NOMO-1 treated with DMSO at 0.1 percent for 48 hours (cell line): ENCODE measurements around the gene BSND.

ENCODE experiments used
- DNase-seq: peaks from one replicate; lab custom pipeline; 2025; ENCODE audit not compliant: unreplicated experiment; lab: John Stamatoyannopoulos, UW

BSND gene

DNA sequence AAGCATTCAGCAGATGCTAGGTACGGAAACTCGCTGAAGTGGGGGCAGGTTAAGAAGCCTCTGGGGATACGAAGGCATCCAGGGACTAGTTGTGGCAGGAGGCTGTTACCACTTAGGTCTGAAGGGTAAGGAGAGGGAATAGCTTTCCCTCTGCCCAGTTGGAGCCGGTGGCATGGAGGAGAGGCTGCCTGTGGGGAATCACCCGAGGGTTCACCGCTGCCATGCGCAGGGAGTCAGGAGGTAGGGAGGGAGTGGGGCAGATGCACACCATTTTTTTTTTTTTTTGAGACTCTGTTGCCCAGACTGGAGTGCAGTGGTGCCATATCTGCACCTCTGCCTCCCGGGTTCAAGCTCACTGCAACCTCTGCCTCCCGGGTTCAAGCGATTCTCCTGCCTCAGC lies 46.7 kb downstream of the BSND start:
- no peak for DNase-seq

DNA sequence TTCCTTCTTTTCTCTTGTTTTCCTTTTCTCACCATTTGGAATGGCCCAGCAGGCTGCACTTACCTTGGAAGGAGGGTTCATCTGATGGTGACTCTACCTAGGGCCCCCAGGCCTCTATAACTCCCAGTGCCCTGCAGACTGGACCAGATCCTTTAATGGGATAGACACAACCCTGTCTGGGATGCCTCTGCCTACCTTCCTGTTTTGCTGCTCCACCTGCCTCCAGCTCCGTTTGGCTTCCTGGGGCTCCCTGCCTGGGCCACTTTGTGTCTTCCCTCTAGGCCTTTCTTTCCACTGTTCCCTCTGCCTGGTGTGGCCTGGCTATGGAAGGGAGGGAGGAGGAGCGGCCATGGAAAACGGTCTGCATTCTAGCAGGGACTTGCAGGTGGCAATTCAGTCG lies 48.1 kb downstream of the BSND start:
- DNase-seq = no peak

DNA sequence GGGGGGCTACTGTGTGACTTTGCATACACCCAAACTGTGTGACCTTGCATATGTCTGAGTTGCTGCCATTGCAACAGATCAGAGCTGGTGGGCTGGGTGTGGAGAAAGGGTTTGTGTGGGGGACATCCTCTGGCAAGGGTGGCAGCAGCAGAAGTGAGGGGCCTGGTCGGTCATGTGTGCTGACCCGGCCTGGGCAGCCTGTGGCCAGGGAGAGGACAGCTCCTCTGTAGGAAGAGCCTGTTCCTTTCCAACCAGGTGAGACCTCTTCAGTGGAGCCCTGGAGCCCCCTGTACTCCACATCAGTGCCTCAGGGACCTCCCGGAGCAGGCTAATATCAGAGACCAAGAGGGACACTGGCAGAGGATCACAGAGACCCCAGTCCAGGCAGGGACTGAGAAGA lies 48.9 kb downstream of the BSND start:
- DNase-seq = no peak

DNA sequence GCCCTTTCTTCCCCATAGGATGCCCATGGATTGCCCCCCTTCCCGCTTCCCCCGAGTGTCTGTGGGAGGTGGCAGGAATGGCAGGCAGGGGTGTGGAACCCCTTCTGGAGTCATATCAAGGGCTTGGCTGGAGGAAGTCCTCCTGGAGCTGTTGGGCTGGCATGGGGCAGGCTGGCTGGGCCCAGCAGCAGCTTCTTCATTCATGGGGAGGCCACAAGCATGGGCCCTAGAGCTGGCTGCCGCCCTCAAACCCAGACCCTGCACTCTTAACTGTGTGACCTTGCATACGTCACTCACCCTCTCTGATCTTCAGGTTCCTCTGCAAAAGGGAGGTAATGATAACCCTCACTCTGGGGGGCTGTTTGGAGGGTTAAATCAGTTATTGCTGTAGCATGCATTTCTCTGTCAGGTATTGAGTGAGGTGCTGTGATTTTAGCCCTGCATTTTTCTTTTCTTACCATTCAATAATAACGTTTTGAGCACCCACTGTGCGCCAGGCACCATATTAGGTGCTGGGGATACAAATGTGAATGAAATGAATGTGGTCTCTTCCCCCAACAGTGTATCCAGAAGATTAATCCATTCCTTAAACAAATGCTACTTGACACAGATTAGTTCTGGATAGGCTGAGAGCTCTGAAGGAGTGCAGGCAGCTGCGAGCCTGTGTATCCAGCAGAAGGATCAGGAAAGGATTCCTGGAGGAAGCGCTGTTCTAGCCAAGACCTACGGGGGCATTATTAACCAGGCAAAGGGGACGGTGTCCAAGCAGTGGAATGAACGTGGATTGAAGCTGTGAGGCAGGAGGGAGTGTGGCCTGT lies 49.9 kb downstream of the BSND start:
- DNase-seq = no peak

DNA sequence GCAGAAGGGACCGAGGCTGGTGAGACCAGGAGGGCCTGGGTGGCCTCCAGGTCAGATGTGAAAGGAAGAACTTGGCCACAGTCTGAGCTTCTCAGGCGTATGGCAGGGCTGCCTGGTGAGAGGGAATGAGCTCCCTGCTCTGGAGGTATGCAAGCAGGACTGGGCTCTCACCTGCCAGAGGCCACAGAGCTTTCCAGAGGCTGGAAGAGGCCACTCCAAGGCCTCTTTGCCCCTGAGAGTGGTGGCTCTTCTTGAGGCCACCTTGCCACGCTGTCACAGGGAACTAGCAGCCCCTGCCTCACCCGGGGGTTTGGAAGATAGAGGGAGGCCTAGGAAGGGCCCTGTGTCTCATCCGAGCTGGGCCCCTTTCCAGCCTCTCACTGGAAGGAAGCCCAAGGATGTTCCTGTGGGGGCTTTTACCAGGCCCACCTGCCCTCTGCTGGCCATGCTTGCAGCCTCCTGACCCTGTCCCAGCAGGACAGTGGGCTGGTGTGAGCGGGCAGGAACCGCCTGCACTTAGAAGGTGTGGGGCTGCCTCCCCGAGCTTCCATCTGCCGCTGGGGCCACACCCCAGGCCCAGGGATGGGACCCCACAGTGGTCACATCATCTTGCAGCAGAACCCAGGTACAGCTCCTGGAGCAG lies 50.7 kb downstream of the BSND start:
- DNase-seq = no peak

DNA sequence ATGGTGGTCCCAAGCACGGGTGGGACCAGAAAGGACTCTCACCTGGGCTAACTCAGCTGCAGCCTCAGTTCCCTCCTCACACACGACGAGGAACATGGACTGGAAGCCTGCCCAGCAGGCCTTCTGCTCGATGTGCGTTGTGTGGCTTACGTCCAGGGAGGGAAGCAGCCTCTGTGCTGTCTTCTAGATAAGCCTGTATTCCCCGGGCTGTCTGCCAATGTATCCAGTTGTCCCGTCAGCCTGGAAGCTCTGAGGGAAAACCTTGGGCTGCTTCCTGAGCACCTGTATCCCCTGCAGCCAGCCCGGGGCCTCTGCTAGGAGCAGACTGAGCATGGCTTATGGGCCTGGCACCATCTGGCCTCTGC lies 51.2 kb downstream of the BSND start:
- no peak for DNase-seq

DNA sequence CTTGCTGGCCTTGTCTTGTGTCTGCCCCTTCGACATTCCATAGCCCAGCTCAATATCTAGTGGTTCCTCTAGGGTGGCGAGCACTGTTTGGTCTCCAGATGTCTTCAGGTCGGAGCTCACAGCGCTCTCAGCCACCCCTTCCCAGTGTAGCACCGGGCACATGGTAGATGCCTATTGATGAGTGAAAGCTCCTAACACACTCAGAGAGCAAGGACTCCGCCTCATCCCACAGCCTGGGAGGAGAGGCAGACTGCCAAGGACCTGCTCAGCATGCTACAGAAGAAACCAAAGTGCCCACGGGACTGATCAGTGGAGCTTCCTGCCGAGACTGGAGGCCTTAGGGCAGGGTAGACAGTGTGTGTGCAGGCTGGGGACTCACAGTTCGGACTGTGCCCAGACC lies 51.5 kb downstream of the BSND start:
- no peak for DNase-seq

DNA sequence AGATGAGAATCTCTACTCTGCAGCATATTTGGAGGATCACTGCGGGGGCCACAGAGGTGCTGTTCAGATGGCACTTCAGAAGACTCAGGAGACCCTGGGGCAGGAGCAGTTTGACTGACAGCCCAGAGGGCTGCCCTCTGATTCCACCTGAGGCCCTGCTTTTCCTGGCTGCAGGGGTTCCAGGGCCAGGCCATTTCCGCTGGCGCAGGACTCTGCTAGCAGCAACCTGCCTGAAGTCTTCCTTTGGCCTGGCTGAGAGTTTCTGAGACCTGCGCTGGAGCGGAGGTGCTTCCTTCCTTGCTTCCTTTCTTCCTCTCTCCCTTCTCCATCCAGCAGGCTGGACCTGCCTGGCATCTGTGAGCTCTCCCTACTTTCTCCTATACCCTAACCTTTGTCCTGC lies 52.4 kb downstream of the BSND start:
- DNase-seq = no peak

DNA sequence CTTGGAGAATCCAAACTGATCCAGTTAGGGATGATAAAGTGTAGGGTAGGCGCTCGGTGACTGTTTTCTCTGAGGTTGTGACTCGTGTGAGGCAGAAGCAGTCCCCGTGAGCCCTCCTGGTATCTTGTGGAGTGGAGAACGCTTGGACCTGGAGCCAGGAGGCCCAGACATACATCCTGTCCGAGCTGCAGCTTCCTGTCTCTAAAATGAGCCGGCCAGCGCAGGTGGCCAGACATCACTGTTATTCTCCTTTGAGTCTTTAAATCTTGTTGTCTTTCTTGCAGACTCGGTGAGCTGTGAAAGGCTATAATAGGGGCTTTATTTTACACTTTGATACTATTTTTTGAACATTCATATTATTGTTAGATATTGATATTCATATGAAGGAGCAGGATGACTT lies 52.9 kb downstream of the BSND start:
- DNase-seq = no peak

DNA sequence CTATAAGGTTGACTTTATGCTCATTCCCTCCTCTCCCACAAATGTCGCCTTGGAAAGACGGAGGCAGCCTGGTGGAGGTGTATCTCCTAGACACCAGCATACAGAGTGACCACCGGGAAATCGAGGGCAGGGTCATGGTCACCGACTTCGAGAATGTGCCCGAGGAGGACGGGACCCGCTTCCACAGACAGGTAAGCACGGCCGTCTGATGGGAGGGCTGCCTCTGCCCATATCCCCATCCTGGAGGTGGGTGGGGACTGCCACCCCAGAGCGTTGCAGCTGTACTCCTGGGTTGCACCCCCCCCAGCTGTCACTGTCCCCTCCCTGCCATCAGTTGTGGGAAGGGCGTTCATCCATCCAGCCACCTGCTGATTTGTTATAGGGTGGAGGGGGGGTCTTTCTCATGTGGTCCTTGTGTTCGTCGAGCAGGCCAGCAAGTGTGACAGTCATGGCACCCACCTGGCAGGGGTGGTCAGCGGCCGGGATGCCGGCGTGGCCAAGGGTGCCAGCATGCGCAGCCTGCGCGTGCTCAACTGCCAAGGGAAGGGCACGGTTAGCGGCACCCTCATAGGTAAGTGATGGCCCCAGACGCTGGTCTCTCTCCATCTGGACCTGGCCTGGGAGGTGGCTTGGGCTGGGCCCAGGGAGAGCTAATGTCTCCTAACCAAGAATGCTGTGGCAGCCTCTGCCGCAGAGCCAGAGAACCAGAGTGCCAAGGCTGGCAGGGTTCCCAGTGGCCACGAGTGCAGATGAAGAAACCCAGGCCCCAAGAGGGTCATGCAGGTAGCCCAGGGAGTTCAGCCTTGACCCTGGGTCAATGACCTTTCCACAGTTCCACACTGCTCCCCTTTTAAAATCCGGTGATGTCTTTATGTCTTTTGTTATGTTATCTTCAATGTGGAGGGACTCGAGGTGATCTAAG lies 53.7 kb downstream of the BSND start:
- no peak for DNase-seq

DNA sequence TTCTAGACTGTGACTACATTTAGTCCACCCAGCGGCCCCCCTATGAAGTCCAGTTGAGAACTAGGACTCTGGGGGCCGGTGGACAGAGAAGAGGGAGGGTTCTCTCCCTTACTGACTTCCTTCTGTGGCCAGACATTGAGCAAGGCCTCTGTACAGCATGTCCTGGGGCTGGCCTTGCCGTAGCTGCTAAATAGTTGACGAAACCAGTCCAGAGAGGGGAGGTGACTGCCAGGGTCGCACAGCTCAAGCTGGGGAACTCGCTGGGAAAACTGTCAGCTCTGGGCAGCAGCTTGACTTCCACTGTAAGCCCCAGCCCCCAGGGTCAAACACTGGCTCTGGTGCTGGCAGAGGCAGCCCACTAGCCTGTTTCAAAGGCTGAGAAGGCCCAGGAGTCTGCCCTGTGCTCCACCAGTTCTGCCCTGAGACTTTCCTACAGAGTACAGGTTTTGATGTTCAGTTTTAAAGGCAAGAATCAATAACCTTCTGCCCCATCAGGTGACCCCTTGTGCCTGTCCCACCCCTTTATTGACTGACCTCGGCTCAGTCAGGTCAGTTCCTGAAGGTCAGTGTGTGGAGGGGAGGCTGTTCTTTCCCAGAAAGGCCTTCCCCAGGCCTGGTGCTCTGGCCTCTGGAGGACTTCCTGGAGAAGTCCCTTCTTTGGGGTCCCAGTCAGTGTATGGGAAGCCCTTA lies 54.7 kb downstream of the BSND start:
- no peak for DNase-seq

DNA sequence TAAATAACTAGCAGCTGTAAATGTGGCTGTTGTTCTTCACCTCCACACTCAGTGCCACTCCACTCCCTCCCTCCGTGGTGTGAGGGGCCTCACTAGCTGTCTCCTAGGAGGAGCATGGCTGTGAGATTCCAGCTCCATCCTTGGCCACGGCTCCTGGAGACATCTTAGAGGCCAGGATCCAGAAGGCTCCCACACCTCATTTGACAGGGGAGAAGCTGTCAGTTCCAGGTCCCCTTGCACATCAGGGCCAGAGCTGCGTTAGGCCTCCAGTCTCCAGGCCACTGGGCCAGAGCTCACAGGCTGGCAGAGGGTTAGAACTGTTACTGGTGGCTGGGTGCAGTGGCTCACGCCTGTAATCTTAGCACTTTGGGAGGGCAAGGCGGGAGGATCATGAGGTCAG lies 55.7 kb downstream of the BSND start:
- no peak for DNase-seq

DNA sequence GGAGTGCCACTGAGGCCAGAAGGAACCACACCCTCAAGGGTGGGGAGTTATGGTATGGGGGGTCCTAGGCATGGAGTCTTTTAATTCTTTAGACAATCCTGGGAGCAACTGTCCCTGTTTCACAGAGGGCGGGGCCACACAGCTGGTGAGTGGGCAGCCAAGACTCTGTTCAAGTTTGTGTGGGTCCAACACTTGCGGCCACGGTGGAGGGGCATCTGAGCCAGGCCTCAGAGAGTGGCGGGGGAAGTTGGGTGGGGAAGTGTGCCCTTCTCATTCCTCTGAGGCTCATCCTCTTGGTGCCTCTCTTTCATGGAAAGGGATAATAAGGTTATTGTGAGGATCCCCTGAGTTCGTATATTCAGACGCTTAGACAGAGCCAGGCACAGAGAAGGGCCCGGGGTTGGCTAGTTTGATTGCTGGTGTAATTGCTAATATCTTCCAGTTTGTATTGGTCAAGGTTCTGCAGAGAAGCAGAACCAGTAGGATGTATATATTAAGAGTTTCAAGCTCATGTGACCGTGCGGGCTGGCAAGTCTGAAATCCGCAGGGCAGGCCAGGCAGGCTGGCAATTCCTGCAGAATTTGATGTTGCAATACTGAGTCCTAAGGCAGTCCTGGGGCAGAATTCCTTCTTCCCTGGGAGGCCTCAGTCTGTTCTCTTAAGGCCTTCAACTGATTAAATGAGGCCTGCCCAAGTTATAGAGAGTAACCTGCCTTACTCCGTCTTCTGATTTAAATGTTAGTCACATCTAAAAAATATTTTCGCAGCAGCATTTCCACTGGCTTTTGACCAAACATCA lies 56.5 kb downstream of the BSND start:
- DNase-seq = no peak

DNA sequence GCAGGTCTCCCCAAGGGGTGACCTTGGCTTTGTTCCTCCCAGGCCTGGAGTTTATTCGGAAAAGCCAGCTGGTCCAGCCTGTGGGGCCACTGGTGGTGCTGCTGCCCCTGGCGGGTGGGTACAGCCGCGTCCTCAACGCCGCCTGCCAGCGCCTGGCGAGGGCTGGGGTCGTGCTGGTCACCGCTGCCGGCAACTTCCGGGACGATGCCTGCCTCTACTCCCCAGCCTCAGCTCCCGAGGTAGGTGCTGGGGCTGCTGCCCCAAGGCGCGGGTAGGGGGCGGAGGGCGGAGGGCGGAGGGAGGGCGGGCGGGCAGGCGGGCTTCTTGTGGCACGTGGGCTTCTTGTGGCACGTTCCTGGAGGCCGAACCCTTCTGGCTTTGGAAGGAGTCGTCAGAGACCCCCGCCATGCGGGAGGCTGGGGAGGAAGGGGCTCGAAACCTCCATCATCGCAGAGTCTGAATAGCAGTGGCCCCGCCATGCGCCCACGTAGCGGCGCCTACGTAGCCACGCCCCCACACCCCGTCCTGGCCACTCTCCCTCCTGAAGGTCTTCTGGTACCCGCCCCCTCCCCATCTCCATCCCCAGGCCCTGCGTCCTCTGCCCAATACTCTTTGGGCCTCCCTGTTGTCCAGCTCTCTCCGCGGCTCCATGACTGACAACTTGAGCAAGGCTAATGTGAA lies 57.4 kb downstream of the BSND start:
- DNase-seq = no peak

DNA sequence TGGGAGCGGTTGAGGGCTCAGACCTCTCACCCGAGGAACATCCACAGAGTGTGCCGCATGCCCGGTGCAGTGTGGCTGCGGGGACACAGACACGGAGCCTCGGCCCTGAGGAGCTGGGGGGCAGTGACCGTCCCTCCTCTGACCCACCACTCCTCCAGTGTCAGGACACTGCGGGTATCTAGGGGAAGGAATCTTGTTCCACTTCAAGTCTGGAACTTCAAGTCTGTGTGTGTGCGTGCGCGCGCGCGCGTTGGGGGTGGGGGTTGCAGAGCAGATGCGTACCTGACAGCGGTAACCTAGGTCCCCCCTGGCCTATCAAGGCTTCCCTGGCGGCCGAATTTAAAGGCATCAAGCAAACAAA lies 57.9 kb downstream of the BSND start:
- DNase-seq = no peak

DNA sequence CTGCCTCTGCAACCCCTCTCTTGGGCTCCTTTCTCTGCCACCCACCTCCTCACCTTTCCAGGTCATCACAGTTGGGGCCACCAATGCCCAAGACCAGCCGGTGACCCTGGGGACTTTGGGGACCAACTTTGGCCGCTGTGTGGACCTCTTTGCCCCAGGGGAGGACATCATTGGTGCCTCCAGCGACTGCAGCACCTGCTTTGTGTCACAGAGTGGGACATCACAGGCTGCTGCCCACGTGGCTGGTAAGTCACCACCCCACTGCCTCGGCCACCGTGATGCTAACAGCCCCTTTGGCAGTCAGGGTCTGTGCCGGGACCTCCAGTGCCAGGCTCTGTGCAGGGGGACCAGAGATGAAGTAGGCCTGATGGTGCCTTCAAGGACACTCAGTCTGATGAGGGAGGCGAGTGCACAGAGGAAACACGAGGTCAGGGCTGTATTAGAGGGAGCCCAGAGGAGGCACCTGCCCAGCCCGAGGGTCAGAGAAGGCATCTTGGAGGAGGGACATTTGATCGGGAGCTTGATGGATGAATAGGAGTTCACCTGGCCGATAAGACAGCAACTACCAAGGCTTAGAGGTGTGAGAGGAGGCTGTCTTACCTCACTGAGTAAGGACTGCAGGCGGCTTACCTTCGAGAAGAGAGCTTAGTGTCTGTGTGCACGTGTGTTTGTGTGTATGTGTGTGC lies 58.7 kb downstream of the BSND start:
- no peak for DNase-seq

DNA sequence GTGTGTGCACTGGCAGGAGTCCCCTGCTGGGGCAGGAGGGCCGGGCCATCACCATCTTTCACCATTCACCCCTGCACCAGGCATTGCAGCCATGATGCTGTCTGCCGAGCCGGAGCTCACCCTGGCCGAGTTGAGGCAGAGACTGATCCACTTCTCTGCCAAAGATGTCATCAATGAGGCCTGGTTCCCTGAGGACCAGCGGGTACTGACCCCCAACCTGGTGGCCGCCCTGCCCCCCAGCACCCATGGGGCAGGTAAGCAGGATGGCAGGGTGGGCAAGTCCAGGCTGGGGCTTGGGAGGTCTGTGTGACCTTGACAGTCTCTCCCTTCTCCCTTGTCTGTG lies 59.2 kb downstream of the BSND start:
- no peak for DNase-seq

DNA sequence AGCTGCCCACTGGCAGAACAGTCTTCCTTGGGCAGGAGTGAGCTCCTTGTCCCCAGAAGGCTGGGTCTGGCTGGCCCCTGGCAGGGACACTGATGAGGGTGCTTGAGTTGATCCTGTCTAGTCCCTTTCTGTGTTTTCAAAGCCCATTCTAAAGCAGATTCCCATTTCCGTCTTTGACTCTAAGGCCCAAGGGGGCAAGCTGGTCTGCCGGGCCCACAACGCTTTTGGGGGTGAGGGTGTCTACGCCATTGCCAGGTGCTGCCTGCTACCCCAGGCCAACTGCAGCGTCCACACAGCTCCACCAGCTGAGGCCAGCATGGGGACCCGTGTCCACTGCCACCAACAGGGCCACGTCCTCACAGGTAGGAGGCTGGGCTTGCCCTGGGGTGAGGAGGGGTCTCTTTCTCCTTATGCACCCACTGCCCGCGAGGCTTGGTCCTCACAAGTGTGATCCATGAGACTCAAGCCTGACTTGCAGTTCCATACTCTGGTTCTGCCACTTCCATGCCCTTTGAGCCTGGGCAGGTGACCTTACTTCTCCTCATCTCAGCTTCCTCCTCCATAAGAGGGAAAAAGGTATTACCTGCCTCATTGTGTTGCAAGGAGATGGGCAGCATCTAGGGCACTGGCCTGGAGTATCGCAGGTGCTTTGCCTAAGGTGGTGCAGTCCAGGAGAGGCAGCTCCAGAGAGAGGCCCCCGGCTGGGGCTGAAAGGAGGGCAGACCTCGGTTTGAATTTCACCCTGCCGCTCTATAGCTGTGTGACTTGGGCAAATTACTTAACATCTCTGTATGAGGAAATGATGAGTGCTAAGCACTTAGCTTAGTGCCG lies 60.8 kb downstream of the BSND start:
- no peak for DNase-seq
